HG02678 (cell line): Measurements from ENCODE around the gene CRACR2A.

Source experiments
- ATAC-seq: cut with Tn5 transposase; IDR thresholded peaks from one replicate; pipeline ENCODE4 v1.9.1; 2021; ENCODE audit warnings: mild to moderate bottlenecking, moderate library complexity; ENCODE audit not compliant: unreplicated experiment

CRACR2A gene

DNA sequence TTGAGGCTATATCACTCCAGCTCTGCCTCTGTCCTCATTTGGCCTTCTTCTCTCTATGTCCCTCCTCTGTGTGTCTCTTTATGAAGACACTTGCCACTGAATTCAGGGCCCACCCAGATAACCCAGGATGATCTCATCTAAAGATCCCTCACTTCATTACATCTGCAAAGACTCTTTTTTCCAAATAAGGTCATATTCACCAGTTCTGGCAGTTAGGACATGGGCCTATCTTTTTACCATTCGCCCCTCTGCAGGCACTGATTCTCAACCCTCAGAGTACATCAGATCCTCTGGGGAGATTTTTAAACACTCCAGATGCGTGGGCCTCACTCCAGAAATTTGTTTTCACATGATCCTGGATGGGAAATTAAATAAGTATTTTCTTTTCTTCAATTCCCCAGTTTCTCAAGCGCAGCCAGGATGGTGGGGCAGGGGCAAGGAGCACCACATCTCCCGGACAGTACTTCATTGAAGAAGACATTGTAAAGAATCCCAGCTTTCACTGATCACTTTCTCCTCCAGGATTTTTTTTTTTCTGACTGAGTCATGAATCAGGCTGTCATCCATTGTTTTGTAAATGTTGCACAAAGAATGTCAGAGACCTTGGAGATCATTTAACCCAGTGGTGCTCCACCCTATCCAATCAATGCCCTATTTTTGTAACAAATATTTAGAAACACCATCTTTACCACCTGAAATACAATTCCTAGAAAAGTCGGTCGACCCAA is 27.4 kb downstream of the CRACR2A start:
- ATAC-seq, result no peak

DNA sequence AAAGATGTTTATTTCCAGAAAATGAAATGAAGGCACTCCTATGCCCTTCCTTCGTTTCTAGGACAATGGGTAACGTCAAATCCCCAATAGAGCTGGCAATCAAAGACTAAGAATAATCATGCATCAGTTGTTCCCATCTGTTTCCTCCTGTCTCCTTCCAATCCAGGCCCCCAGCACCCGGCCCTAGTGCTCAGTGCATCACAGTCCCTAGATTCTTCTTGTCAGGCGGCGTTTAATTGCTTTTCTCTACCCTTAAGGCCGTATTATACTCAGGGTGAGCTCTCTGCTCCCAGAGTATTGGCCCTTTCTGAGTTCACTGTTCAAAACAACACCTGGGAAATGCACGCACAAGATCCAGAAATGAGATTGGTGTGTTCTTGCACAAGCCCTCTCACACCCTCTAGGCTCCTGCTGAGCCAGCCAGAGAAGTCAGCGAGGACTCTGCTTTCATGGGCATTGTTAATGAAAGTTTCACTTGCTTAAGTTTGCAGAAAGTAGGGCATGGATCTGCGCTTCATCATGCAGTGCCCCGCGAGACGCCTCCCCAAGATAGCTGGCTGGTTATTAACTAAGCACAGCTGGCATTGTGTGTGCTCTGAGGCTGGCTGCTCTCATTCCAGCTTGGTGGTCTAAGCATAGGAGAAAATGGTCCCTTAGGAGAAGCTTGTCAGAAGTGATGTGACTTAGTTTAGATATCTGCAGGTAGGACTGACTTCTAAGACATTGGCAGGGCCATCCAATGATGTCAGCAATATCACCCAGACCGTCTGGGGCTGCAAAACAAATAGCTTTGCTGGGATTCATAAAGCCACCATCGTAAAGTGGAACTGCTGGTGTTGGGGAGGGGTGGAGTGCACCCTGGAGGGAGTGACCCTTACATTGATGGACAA is 28.7 kb downstream of the CRACR2A start:
- no peak for ATAC-seq

DNA sequence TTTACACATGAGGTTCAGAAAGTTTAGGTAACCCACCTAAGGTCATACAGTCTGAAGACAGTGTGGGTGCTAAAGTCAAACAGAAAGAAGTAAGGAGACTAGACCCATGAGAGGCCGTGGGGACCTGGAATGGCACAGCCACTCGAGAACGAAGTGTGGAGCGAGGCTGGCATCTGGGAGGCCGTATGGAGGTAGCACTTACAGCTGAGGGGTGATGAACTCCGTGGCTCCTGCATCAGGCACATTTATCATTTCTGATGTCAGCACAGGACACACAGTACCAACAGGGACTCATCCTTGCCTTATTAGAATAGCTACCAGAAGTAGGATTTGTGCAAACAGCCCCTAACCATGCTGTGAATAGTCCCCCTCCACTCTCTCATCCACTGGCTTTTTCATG is 30.5 kb downstream of the CRACR2A start:
- ATAC-seq, result no peak

DNA sequence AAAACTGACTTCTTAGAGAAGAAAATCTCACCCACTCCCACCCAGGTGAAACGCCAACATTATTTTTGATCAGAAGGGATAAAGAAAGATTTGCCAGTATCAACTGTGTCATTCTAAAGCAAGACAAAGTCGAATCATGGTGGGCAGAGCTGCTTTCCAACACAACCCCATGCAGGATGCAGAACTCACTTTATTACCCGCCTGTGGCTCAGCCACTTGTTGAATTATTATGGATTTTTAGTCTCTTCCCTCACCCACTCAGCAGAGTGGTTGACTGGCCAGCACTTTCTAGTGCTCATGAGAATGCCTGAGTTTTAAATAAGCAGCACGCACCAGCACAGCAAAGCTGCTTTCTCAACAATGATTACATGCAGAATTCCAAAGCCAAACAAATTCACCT is 32.1 kb downstream of the CRACR2A start:
- ATAC-seq, result no peak

DNA sequence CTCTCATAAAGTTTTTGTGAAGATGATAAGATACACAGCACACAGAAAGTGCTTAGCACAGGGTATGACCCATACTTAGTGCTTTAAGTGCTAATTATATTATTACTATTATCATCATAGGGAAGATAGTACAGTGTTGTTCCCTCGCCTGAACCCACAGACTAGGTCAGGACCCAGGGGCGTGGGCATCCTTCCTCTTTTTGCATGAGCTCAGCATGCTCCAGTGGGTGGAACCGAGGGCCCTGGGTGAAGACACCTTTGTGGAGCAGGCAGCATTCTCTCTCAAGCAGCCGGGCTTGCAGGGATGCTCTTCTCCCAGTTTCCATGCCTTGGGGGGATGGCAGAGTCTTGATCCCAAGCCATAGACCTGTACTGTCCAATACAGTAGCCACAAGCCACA is 34.8 kb downstream of the CRACR2A start:
- ATAC-seq, result no peak

DNA sequence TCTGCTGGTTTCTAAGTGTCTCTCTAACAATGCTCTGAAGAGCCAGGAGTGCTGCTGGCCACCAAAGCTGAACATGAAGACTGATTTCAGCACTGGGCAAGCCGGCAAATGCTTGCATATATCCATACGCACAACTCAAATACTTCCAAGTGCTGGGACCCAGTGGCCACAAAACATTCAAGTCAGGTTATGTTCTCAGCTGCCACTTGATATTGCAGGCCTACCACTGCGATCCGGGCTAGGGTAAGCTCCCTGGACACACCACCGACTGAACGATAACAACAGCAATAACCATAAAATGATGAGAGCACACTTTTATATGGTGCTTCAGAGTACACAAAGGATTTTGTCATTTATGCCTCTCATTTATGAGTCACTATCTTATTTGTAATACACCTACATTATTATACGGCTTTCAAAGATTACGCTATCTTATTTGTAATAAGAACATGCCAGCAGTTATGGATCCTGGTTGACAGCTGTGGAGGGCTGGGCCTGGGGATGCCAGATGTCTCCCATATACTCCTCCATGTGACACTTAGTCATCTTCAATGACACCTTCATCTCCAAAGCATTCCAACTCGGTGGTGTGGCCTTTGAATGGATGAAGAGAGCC is 35.5 kb downstream of the CRACR2A start:
- no peak for ATAC-seq

DNA sequence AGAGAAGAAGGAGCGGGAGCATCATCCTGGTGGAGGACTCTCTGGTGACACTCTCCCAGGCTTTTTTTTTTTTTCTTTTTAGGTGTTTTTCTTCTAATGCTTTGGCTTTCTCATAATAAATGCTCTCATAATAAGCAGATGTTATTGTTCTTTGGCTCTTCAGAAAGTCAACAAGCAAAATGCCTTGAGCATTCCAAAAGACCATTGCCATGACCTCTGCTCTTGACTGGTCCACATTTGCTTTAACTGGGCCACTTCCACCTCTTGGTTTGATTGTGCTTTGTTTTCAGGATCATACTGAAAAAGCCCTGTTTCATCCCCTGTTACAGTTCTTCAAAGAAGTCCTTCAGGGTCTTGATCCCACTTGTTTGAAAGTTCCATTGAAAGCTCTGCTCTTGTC is 36.9 kb downstream of the CRACR2A start:
- no peak for ATAC-seq

DNA sequence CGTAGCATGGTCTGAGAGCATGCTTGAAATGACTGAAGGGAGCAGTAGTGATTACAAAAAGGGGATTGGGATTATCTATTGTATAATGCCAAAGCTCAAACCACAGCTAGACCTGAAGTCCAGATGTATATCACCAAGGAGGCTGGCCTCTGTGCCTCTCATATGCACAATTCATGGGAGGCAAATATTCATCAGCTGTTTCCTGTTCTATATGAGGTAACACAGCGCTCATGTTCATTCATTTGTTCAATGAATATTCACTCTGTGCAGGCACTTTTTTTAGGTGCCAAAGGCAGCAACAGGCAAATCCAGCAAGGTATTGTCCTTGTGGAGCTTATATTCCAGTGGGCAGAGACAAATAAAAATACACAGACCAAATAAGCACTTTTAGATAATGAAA is 39.0 kb downstream of the CRACR2A start:
- no peak for ATAC-seq

DNA sequence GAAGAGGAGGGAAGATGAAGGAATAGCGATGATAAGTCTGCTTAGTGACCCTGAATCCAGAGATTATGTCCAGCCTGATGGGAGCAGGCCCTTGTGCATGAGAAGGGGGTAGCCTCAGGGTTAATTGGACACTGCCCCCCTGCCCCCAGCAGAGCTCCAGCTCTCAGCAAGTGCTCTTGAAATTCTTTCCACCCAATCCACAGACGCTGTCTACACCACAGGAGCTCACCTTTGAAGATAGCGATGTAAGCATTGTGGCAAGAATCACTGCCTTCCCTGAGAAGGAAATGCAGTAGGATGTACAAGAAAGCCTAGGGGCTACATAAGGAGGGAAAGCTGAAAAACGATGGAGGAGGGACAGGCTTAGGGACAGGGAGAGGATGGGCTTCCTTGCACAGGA is 39.4 kb downstream of the CRACR2A start:
- no peak for ATAC-seq

DNA sequence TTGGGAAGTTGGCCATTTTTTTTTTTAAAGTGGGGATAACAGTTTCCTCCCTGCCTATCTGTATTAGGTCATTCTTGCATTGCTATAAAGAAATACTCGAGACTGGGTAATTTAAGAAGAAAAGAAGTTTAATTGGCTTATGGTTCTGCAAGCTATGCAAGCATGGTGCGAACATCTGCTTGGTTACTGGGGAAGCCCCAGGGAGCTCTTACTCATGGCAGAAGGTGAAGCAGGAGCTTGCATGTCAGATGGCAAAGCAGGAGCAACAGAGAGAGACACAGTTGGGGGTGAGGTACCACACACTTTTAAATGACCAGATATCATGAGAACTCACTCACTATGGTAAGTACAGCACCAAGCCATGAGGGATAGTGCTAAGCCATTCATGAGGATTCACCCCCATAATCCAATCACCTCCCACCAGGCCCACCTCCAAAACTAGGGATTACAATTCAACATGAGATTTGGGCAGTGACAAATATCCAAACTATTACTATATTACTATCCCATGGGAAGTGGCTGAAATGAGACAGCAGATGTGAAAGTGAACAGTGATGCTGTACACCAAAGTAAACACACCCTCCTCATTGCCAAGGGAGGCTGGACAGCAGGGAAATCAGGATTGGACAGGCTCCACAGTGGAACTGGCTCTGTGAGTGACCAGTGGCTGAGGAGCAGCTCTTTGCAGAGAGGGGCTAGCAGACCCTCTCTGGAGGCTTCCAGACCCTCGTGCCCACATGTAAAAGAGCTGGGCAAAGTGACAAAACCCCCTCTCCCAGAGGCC is 40.5 kb downstream of the CRACR2A start:
- ATAC-seq, result no peak

DNA sequence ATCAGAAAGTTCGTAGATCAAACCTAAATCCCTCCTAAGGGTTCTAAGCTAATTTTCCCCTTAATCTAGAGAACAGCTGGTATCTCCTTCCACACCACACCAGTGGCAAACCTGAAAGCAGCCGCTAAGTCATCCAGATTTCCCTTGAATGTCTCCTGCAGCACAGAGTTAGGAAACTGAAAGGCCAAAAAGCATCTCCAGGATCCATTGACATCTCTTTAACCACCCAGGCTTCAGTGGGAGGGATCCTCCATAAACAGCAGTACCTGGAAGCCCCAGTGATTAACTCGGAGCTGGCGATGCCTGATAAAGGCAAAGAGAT is 47.6 kb downstream of the CRACR2A start:
- no peak for ATAC-seq

DNA sequence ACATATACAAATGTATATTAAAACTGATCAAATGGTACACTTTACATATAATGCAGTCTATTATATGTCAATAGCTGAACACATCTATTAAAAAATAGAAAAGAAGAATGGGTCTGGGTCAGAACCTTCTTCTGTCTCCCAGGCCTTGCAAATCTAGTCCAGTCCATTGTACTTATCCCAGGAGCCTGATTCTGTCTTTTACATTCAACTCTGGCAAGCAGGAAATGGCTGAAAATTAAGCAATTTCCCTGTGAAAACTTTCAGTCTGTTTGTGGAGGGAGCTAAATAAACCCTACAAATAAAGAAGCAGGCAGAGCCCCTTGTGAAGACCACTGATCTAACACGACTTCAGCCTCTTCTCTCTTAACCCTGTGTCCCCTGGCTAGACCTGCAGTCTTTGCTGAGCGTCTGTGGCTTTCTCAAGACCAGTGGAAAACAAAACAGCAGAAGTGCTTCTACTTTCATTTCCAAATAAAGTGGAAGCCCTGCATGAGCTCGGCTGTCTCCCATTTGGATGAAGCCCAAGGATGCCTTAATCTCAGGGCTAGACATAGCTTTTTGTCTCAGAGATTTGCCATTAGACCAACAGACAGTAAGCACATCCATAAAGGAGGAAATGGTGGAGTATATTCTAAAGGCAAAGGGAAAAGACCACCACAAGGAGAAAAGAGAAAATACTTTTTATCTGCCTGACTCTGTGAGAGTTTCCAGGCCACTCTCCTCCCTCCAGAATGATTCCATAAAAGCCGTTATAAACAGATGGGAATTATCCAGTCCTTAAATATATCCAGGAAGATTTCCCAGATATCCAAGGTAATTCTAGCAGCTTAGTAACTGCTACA is 48.2 kb downstream of the CRACR2A start:
- ATAC-seq, result no peak

DNA sequence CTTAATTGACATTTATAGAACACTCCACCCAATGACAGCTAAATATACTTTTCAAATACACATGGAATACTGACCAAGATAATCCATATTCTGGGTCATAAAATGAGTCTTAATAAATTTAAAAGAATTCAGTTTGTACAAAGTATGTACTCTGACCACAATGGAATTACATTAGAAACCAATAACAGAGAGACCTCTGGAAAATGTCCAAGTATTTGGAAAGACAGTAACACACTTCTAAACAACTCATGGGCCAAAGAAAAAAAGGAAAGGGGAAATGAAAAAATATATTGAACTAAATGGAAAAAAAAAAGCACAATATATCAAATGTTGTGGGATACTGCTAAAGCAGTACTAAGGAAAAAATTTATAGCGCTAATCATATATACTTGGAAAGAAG is 52.0 kb downstream of the CRACR2A start:
- no peak for ATAC-seq

DNA sequence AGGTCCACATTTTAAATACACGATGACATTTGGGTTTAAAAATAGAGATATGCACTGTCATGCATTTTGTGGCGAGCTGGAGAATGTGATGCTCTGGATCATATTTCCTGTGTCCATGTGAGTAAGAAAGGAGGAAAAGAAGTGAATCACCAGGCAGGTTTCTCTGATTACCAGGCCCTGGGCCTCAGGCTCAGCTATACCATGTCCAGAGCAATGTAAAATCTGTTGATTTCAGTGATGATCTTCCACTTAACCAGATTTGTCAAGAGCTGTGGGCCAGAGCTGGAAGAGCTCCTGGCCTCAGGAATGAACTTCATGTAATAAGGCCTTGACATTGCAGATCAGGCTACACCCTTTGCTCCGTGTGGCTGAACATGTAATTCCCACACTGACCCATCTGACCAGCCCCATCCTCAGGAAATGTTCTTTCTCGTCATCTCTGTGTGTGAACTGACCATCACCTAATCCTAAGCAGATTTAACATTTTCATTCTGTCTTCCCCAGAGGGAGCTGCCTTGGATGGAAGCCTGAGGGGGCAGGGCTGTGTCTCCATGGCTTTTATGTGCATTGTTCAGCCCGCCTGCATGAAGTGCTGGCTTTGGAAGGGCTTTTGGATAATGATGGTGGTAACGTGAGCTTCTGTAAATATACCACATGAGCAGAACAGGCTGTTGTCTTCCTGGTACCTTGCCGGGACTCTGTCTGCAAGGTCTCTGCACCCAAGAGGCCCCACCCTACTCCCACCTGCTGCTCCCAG is 54.5 kb downstream of the CRACR2A start:
- ATAC-seq, result no peak

DNA sequence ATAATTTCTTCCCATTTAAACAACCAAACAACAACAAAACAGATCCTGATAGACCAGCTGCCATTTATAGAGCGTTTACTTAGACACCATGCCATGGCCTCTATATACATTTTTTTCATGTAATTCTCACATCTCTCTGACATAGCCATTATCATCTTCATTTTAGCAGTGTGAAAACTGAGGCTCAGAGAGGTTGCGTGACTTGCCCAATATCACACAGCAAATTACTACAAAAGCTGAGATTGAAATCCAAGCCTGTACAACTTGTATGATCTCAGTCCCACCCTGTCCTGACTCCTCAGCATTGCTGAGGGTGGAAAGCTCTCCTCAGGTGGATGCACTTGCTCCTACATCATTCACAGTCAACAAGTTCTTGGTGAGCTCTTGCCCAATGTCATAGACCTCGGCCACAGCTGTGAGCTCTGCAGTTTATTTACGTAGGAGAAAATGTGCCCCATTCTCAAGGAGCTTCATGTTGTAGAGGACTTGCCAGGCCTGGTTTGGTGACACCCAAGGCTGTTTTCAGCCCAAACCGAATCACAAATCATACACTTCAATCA is 55.5 kb downstream of the CRACR2A start:
- no peak for ATAC-seq

DNA sequence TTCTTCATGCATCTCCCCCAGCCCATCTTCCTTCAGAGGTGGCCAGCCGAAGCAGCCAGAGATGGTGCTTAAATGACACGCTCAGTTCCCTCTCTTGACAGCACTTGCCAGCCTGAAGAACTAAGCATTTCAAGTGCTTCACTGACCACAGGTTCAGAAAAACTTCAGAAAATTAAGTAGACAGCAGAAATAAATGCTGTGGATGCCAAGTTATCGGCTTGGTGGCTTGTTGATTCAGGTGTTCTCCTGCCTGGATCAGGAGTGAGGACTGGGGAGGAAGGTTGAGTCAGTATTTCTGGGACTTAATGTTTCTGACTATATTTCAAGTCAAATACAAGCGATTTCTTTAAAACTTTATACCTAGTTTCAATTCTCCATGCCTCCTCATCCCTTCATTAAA is 58.2 kb downstream of the CRACR2A start:
- no peak for ATAC-seq

DNA sequence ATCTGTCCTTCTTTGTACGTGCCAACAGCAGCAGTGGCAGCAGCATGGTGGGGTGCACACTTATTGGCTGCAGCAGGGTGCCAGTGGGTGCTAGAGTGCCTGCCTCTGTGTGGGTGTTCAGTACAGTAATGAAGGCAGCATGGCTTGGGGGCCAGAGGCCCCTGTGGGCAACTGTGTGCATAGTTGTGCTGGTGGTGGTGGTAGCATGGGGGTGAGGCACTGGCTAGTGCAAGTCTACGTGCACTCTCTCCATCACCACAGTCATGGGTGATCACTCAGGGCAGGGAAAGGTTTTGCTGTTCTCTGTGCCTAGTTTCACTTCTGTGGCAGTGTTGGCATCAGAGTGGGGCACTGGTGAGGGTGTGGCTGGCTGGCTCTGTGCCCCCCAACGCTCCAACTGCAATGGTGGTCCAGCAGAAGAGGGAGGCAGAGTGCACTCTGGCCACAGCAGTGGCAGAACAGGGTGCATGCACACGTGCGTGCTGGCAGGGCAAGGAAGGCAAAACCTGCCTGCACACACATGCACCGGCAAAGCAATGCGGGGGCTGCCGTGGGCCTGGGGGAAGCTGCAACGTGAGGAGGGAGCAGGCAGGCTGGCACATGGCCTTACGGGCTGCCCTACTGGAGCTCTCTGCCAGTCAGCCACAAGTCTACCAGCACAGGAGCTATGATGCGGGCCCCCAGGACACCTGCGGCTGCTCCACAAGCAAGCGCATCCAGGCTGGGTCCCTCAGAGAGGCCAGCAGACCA is 60.1 kb downstream of the CRACR2A start:
- no peak for ATAC-seq

DNA sequence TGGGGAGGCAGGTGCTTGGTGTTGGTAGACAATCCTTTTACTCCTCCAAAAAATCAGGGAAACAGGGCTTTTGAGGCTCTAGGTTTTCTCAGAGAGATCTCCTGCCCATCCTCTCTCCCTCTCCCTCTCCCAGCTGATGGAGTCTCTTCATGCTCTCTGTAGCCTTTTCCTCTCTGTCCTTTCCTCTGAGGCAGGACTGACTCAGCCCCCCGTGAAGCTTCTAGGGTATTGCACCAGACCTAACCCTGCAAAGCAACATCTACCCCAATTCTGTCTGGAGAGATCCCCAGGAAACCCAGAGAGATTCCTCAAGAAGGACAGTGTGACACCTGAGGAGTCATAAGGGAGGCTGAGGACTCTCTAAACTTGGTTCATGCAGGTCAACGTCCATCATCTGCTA is 66.4 kb downstream of the CRACR2A start:
- ATAC-seq, result no peak

DNA sequence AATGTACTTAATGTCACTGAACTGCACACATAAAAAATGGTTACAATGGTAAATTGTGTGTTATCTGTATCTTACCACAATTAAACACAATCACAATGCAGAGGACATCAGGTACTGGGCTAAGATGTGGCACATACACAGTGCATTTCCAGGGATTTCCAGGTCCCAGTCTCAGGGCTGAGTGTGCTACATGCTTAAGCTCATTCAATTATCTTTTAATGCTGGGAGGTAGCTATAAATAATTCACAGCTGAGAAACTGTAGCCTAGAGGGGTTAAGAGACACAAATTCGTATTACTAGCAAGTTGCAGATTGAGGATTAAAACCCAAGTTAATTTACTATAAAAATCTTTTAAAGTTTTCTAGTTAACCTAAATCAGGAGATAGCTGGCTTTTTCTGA is 67.1 kb downstream of the CRACR2A start:
- ATAC-seq, result no peak
